HepG2 (cell line): ENCODE data around the gene STAMBPL1. TPM values are rescaled to one million over a fixed set of nuclear protein-coding genes. Genes with fewer than 3 reads are reported as not detected.

Experiments used
- BRD4 ChIP-seq: sonication (generic); formaldehyde crosslinking; IDR thresholded peaks from 2 replicates; pipeline ENCODE4 v1.4.0; 2020; ENCODE audit warnings: missing genetic modification reagents
- CC2D1A ChIP-seq: sonication (generic); formaldehyde crosslinking; IDR thresholded peaks from 2 replicates; pipeline ENCODE4 v1.8.1; 2023; ENCODE audit warnings: mild to moderate bottlenecking, missing genetic modification reagents
- EP300 ChIP-seq, 3 experiments: sonication (generic) in 1 of 3; formaldehyde crosslinking in 1 of 3; IDR thresholded peaks; 2 replicates each; pipeline versions ENCODE4 v1.5.1 to v1.6.1; 2011 to 2020; ENCODE audit warnings: low read depth in 2 of 3, low read length in 2 of 3, borderline replicate concordance in 1 of 3, improper control_type of control experiment in 1 of 3, mild to moderate bottlenecking in 1 of 3, missing genetic modification reagents in 1 of 3, moderate library complexity in 1 of 3
- FOXM1 ChIP-seq: sonication (generic); formaldehyde crosslinking; IDR thresholded peaks from 2 replicates; pipeline ENCODE4 v1.5.0; 2020; ENCODE audit warnings: missing genetic modification reagents
- HCFC1 ChIP-seq: fragments of 150-350 bp; IDR thresholded peaks from 2 replicates; pipeline ENCODE4 v1.6.1; 2014; ENCODE audit warnings: low read depth, low read length
- HES4 ChIP-seq: sonication (generic); formaldehyde crosslinking; IDR thresholded peaks from 2 replicates; pipeline ENCODE4 v1.9.0; 2021; ENCODE audit warnings: mild to moderate bottlenecking, missing genetic modification reagents, borderline replicate concordance
- HNRNPL ChIP-seq: fragments of 200-400 bp; formaldehyde crosslinking; IDR thresholded peaks from 2 replicates; pipeline ENCODE4 v1.6.1; 2017; ENCODE audit warnings: mild to moderate bottlenecking, low read depth, low read length
- KLF9 ChIP-seq: IDR thresholded peaks from 2 replicates; pipeline ENCODE4 v1.6.1; 2016; ENCODE audit warnings: low read depth
- MYC ChIP-seq: sonication (generic); formaldehyde crosslinking; IDR thresholded peaks from 2 replicates; pipeline ENCODE4 v1.9.0; 2021; ENCODE audit warnings: missing genetic modification reagents, borderline replicate concordance
- NFATC3 ChIP-seq: sonication (generic); formaldehyde crosslinking; IDR thresholded peaks from 2 replicates; pipeline ENCODE4 v1.5.1; 2020; ENCODE audit warnings: mild to moderate bottlenecking, missing genetic modification reagents
- POGZ ChIP-seq: sonication (generic); formaldehyde crosslinking; IDR thresholded peaks from 2 replicates; pipeline ENCODE4 v1.4.0; 2020; ENCODE audit warnings: mild to moderate bottlenecking, missing genetic modification reagents
- POLR2G ChIP-seq: fragments of 200-400 bp; formaldehyde crosslinking; IDR thresholded peaks from 2 replicates; pipeline ENCODE4 v1.6.1; 2018; ENCODE audit warnings: mild to moderate bottlenecking, low read depth, low read length, moderate library complexity
- STAT5B ChIP-seq: sonication (generic); formaldehyde crosslinking; IDR thresholded peaks from 2 replicates; pipeline ENCODE4 v1.4.0; 2020; ENCODE audit warnings: missing genetic modification reagents
- TOE1 ChIP-seq: sonication (generic); formaldehyde crosslinking; IDR thresholded peaks from 2 replicates; pipeline ENCODE4 v1.4.0; 2020; ENCODE audit warnings: mild to moderate bottlenecking, missing genetic modification reagents
- TOPORS ChIP-seq: sonication (generic); formaldehyde crosslinking; IDR thresholded peaks from 2 replicates; pipeline ENCODE4 v1.8.0; 2023; ENCODE audit warnings: mild to moderate bottlenecking, missing genetic modification reagents
- ZKSCAN8 ChIP-seq: IDR thresholded peaks from 2 replicates; pipeline ENCODE4 v1.6.1; 2016; ENCODE audit warnings: borderline replicate concordance, missing genetic modification reagents, missing compliant biosample characterization
- ZMYM2 ChIP-seq: sonication (generic); formaldehyde crosslinking; IDR thresholded peaks from 2 replicates; pipeline ENCODE4 v1.8.0; 2022; ENCODE audit warnings: mild to moderate bottlenecking, missing genetic modification reagents
- ZNF496 ChIP-seq: sonication (generic); formaldehyde crosslinking; IDR thresholded peaks from 2 replicates; pipeline ENCODE4 v1.8.1; 2023; ENCODE audit warnings: mild to moderate bottlenecking, moderate library complexity, missing genetic modification reagents; ENCODE audit not compliant: insufficient replicate concordance
- ZNF530 ChIP-seq: sonication (generic); formaldehyde crosslinking; IDR thresholded peaks from 2 replicates; pipeline ENCODE4 v1.5.0; 2020; ENCODE audit warnings: low read depth, mild to moderate bottlenecking, missing genetic modification reagents
- polyA plus RNA-seq, 8 experiments: library from polyadenylated mRNA; depleted of rRNA in 3 of 8; stranded (reverse) in 7 of 8; unstranded in 1 of 8; fragments of >200 nt; fragmentation: Illumina TruSeq in 4 of 8; extraction: Trizol in 4 of 8; gene quantifications; 2 replicates each; pipeline versions ENCODE4 v1.2.1 to v1.2.3, GENCODE V29; 2011 to 2016; ENCODE audit warnings: low read depth in 4 of 8, missing spikeins in 1 of 8, mixed read lengths in 1 of 8; ENCODE audit not compliant: insufficient read depth in 1 of 8
- total RNA-seq, 5 experiments: library from RNA; depleted of rRNA; stranded (reverse); fragments of >200 nt; fragmentation: Illumina TruSeq; extraction: Trizol; gene quantifications; 2 replicates each; pipeline ENCODE4 v1.2.3, GENCODE V29; 2016; ENCODE audit warnings: low read depth in 1 of 5
- TF ChIP-seq, protein P1 (sequence below): sonication (generic); formaldehyde crosslinking; IDR thresholded peaks from 2 replicates; pipeline ENCODE4 v1.4.0; 2020; ENCODE audit warnings: missing genetic modification reagents
- TF ChIP-seq, protein P2 (sequence below): sonication (generic); formaldehyde crosslinking; IDR thresholded peaks from 2 replicates; pipeline ENCODE4 v1.8.1; 2023; ENCODE audit warnings: missing genetic modification reagents, mild to moderate bottlenecking, borderline replicate concordance
- TF ChIP-seq, protein P3 (sequence below): sonication (generic); formaldehyde crosslinking; conservative IDR thresholded peaks from 2 replicates; pipeline ENCODE4 v1.5.0; 2020; ENCODE audit warnings: missing genetic modification reagents
- TF ChIP-seq, protein P4 (sequence below): sonication (generic); formaldehyde crosslinking; IDR thresholded peaks from 2 replicates; pipeline ENCODE4 v1.4.0; 2020; ENCODE audit warnings: missing genetic modification reagents, borderline replicate concordance
- TF ChIP-seq, protein P5 (sequence below): IDR thresholded peaks from 2 replicates; pipeline ENCODE4 v1.6.1; 2012; ENCODE audit warnings: inconsistent platforms

Gene STAMBPL1
- total and polyA plus RNA-seq, 2 of the 13 experiments (the other 11 are each of a cell fraction or from before 2014, with no cell fraction given) = 1.4 to 1.5 TPM

DNA sequence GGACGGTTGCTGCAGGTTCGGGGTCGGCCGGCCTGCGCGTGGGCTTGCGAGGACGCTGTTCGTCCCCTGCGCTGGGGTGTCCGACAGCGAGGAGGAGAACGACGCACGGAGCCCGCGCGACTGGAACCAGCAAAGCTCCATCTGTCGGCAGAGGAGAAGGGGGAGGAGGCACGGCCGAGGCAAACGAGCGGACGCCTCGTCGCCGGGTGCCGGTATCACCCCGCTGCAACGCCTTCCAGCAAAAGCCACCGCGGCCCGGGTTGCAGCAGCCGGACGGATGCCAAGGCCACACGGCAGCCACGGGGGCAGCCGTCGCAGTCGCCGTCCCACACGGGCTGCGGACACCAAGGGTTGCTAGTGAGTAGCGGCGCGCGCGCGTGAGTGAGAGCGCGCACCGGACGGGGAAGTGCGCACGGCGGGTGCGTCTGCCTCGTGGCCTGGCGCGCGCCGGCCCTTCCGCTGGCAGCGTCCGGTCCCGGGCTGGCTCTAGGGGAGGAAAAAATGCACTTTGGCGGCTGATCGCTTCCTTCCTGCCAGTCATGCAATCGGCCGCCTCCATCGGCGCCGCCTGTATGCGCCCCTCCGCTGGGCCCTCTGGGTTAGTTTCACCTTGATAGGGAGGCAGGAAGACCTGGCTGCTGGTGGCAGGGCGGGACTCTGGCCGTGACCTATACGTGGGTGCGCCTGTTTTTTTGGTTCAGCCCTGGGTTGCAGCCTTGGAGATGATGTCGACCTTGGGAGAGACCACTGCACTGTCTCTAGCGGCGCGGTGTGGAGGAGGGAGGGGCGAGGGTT, 434 bp downstream of the STAMBPL1 start (continued):
- TF ChIP-seq, protein P1, sequence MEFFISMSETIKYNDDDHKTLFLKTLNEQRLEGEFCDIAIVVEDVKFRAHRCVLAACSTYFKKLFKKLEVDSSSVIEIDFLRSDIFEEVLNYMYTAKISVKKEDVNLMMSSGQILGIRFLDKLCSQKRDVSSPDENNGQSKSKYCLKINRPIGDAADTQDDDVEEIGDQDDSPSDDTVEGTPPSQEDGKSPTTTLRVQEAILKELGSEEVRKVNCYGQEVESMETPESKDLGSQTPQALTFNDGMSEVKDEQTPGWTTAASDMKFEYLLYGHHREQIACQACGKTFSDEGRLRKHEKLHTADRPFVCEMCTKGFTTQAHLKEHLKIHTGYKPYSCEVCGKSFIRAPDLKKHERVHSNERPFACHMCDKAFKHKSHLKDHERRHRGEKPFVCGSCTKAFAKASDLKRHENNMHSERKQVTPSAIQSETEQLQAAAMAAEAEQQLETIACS (CRISPR knock-in tag) = peak; percentile 95
- TF ChIP-seq KLF9 (CRISPR knock-in tag) (no peak), ZMYM2 (CRISPR knock-in tag) (0 out of 2 replicates have a peak, but pooled peaks have one; percentile 36), POLR2G (peak; percentile 70), TOE1 (CRISPR knock-in tag) (0 out of 2 replicates have a peak, but pooled peaks have one; percentile 56), MYC (CRISPR knock-in tag) (peak; percentile 86; the same call in 1 of the 2 replicates), BRD4 (CRISPR knock-in tag) (no peak), HNRNPL (0 out of 2 replicates have a peak, but pooled peaks have one; percentile 64), EP300 (IDR thresholded peaks at IDR 0.05; ENCODE audit: low read depth in 2 of 2, low read length in 2 of 2) (no peak), EP300 (CRISPR knock-in tag; IDR thresholded peaks at IDR 0.05; ENCODE audit: borderline replicate concordance) (no peak), HES4 (peak; percentile 77; the same call in 1 of the 2 replicates), POGZ (peak; percentile 28; the same call in 1 of the 2 replicates), FOXM1 (CRISPR knock-in tag) (no peak), NFATC3 (CRISPR knock-in tag) (no peak), STAT5B (no peak), ZKSCAN8 (CRISPR knock-in tag) (no peak), ZNF530 (CRISPR knock-in tag) (no peak), CC2D1A (CRISPR knock-in tag) (no peak), ZNF496 (CRISPR knock-in tag) (no peak), HCFC1 (no peak), TOPORS (no peak)
- TF ChIP-seq, protein P2, sequence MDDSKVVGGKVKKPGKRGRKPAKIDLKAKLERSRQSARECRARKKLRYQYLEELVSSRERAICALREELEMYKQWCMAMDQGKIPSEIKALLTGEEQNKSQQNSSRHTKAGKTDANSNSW (CRISPR knock-in tag) = no peak
- TF ChIP-seq, protein P3, sequence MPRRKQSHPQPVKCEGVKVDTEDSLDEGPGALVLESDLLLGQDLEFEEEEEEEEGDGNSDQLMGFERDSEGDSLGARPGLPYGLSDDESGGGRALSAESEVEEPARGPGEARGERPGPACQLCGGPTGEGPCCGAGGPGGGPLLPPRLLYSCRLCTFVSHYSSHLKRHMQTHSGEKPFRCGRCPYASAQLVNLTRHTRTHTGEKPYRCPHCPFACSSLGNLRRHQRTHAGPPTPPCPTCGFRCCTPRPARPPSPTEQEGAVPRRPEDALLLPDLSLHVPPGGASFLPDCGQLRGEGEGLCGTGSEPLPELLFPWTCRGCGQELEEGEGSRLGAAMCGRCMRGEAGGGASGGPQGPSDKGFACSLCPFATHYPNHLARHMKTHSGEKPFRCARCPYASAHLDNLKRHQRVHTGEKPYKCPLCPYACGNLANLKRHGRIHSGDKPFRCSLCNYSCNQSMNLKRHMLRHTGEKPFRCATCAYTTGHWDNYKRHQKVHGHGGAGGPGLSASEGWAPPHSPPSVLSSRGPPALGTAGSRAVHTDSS (CRISPR knock-in tag) = no peak
- TF ChIP-seq, protein P4, sequence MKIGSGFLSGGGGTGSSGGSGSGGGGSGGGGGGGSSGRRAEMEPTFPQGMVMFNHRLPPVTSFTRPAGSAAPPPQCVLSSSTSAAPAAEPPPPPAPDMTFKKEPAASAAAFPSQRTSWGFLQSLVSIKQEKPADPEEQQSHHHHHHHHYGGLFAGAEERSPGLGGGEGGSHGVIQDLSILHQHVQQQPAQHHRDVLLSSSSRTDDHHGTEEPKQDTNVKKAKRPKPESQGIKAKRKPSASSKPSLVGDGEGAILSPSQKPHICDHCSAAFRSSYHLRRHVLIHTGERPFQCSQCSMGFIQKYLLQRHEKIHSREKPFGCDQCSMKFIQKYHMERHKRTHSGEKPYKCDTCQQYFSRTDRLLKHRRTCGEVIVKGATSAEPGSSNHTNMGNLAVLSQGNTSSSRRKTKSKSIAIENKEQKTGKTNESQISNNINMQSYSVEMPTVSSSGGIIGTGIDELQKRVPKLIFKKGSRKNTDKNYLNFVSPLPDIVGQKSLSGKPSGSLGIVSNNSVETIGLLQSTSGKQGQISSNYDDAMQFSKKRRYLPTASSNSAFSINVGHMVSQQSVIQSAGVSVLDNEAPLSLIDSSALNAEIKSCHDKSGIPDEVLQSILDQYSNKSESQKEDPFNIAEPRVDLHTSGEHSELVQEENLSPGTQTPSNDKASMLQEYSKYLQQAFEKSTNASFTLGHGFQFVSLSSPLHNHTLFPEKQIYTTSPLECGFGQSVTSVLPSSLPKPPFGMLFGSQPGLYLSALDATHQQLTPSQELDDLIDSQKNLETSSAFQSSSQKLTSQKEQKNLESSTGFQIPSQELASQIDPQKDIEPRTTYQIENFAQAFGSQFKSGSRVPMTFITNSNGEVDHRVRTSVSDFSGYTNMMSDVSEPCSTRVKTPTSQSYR = no peak
- TF ChIP-seq, protein P5, sequence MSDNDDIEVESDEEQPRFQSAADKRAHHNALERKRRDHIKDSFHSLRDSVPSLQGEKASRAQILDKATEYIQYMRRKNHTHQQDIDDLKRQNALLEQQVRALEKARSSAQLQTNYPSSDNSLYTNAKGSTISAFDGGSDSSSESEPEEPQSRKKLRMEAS = peak; percentile 95
